ENCODE measurements around the gene PATE2. TPM values are rescaled to one million over a fixed set of nuclear protein-coding genes. Genes with fewer than 3 reads are reported as not detected.

PATE2 gene
- 0.44 TPM in 1 of 2 replicates, not detected in the other for total RNA-seq

GRCh38 chr11:125778728-125779127 is at the start of gene PATE2:
Gene PATE2 (minus strand): TSS chr11:125778828. CDS start chr11:125778773, 55 bp downstream.

GRCh38 chr11:125787827-125788226 is 9.2 kb upstream of the PATE2 start, which contains the start of gene PATE3:
Gene PATE3 (plus strand): TSS chr11:125788127. CDS start chr11:125788152, 25 bp downstream.

GRCh38 chr11:125745979-125746378 is 32.6 kb downstream of the PATE2 start, which contains the start of gene PATE1:
Gene PATE1 (plus strand): TSS chr11:125746279. CDS start chr11:125746305, 26 bp downstream.

Other genes with a start within 250 kb of the PATE2 start
- 68.0 and 90.7 TPM in 2 replicates for gene EI24, start 209.4 kb downstream of the PATE2 start, total RNA-seq
- 149 and 173 TPM in 2 replicates for gene STT3A, start 186.0 kb downstream of the PATE2 start, total RNA-seq
- gene CHEK1, start 153.7 kb downstream of the PATE2 start, total RNA-seq: 9.0 and 9.4 TPM in 2 replicates
- gene ACRV1, start 98.0 kb downstream of the PATE2 start, total RNA-seq: not detected in 2 replicates
- not detected in 2 replicates for gene PATE1, start 32.5 kb downstream of the PATE2 start, total RNA-seq
- not detected in 2 replicates for gene PATE3, start 9.3 kb upstream of the PATE2 start, total RNA-seq
- gene PATE4, start 54.5 kb upstream of the PATE2 start, total RNA-seq: not detected in 2 replicates
- gene HYLS1, start 108.8 kb upstream of the PATE2 start, total RNA-seq: 3.2 and 5.9 TPM in 2 replicates
- 11.2 and 12.0 TPM in 2 replicates for gene PUS3, start 124.4 kb upstream of the PATE2 start, total RNA-seq
- gene DDX25, start 125.7 kb upstream of the PATE2 start, total RNA-seq: not detected in 2 replicates
- not detected in 2 replicates for gene VSIG10L2, start 167.2 kb upstream of the PATE2 start, total RNA-seq